Measurements from ENCODE around the gene NDOR1. TPM values are rescaled to one million over a fixed set of nuclear protein-coding genes. Genes with fewer than 3 reads are reported as not detected.
A peak's percentile ranks its signal among the peaks of the same experiment; 100 is the strongest.

The NDOR1 gene
- polyA plus RNA-seq, 4 donors: 9.2 to 15.3 (median 12.1) TPM

GRCh38 chr9:137243626-137244485, 38.4 kb downstream of the NDOR1 start:
- Histone ChIP-seq H3K36me3 (ENCODE audit: control insufficient read depth in 3 of 3, insufficient read depth in 2 of 3, low read depth in 1 of 3, low read length in 3 of 3) (peaks cover 4 to 30% (median 9%) of the 10 kb centered on the region in 3 donors), H3K4me3 (ENCODE audit: low read depth in 1 of 3, low read length in 3 of 3) (peak overlapping the region in 1 of 3 donors; percentile 96), H3K9me3 (ENCODE audit: control insufficient read depth in 2 of 2, insufficient read depth in 1 of 2, low read depth in 1 of 2, low read length in 1 of 2) (no peaks in the 10 kb centered on the region), H3K27me3 (ENCODE audit: control insufficient read depth in 3 of 3, insufficient read depth in 3 of 3, low read length in 3 of 3) (no peaks in the 10 kb centered on the region), H3K27ac (ENCODE audit: low read depth in 1 of 3, low read length in 2 of 3) (peak overlapping the region in 1 of 3 donors; percentile 5), H3K4me1 (ENCODE audit: control insufficient read depth in 3 of 3, insufficient read depth in 2 of 3, low read depth in 1 of 3, low read length in 2 of 3) (peaks cover 0 to 36% (median 4%) of the 10 kb centered on the region in 3 donors)
- WGBS, 3 donors: 47 to 62% (median 57%) methylated on average over 15 of the region's 15 CpGs
- DNase-seq: peak in 1 of 2 donors; percentile 27
- no peak for FAIRE-seq

GRCh38 chr9:137244486-137245449, 39.3 kb downstream of the NDOR1 start:
- Histone ChIP-seq H3K36me3 (ENCODE audit: control insufficient read depth in 3 of 3, insufficient read depth in 2 of 3, low read depth in 1 of 3, low read length in 3 of 3) (peaks cover 4 to 27% (median 9%) of the 10 kb centered on the region in 3 donors), H3K27ac (ENCODE audit: low read depth in 1 of 3, low read length in 2 of 3) (no peak overlapping the region), H3K4me3 (ENCODE audit: low read depth in 1 of 3, low read length in 3 of 3) (no peak overlapping the region), H3K4me1 (ENCODE audit: control insufficient read depth in 3 of 3, insufficient read depth in 2 of 3, low read depth in 1 of 3, low read length in 2 of 3) (peaks cover 0 to 31% (median 4%) of the 10 kb centered on the region in 3 donors), H3K9me3 (ENCODE audit: control insufficient read depth in 2 of 2, insufficient read depth in 1 of 2, low read depth in 1 of 2, low read length in 1 of 2) (no peaks in the 10 kb centered on the region), H3K27me3 (ENCODE audit: control insufficient read depth in 3 of 3, insufficient read depth in 3 of 3, low read length in 3 of 3) (no peaks in the 10 kb centered on the region)
- FAIRE-seq (no peak), DNase-seq (no peak)
- WGBS, 3 donors: 72 to 82% (median 78%) methylated on average over 35 to 36 of the region's 36 CpGs

- H3K9me3 ChIP-seq (ENCODE audit: control insufficient read depth in 2 of 2, insufficient read depth in 1 of 2, low read depth in 1 of 2, low read length in 1 of 2): no peaks in the 10 kb centered on the region
- H3K4me3 ChIP-seq (ENCODE audit: low read depth in 1 of 3, low read length in 3 of 3): no peak overlapping the region
- DNase-seq (no peak), FAIRE-seq (no peak)
- 84 to 90% (median 90%) methylated on average over 20 to 25 of the region's 25 CpGs for WGBS, 3 donors
- peaks cover 0 to 28% (median 4%) of the 10 kb centered on the region in 3 donors for H3K4me1 ChIP-seq (ENCODE audit: control insufficient read depth in 3 of 3, insufficient read depth in 2 of 3, low read depth in 1 of 3, low read length in 2 of 3)
- peaks cover 4 to 27% (median 9%) of the 10 kb centered on the region in 3 donors for H3K36me3 ChIP-seq (ENCODE audit: control insufficient read depth in 3 of 3, insufficient read depth in 2 of 3, low read depth in 1 of 3, low read length in 3 of 3)
- H3K27ac ChIP-seq (ENCODE audit: low read depth in 1 of 3, low read length in 2 of 3): no peak overlapping the region
- H3K27me3 ChIP-seq (ENCODE audit: control insufficient read depth in 3 of 3, insufficient read depth in 3 of 3, low read length in 3 of 3): no peaks in the 10 kb centered on the region
These were observed 40.2 kb downstream of the NDOR1 start for GRCh38 chr9:137245450-137246421.

- WGBS, 3 donors: 71 to 79% (median 73%) methylated on average over 20 of the region's 20 CpGs
- H3K9me3 ChIP-seq (ENCODE audit: control insufficient read depth in 2 of 2, insufficient read depth in 1 of 2, low read depth in 1 of 2, low read length in 1 of 2): no peaks in the 10 kb centered on the region
- peaks cover 0 to 32% (median 4%) of the 10 kb centered on the region in 3 donors for H3K4me1 ChIP-seq (ENCODE audit: control insufficient read depth in 3 of 3, insufficient read depth in 2 of 3, low read depth in 1 of 3, low read length in 2 of 3)
- no peak for FAIRE-seq
- no peak overlapping the region for H3K27ac ChIP-seq (ENCODE audit: low read depth in 1 of 3, low read length in 2 of 3)
- H3K27me3 ChIP-seq (ENCODE audit: control insufficient read depth in 3 of 3, insufficient read depth in 3 of 3, low read length in 3 of 3): no peaks in the 10 kb centered on the region
- peaks cover 3 to 20% (median 6%) of the 10 kb centered on the region in 3 donors for H3K36me3 ChIP-seq (ENCODE audit: control insufficient read depth in 3 of 3, insufficient read depth in 2 of 3, low read depth in 1 of 3, low read length in 3 of 3)
- DNase-seq: no peak
- no peak overlapping the region for H3K4me3 ChIP-seq (ENCODE audit: low read depth in 1 of 3, low read length in 3 of 3)
These were observed 41.8 kb downstream of the NDOR1 start for GRCh38 chr9:137247135-137247915.

- no peak for FAIRE-seq
- H3K27ac ChIP-seq (ENCODE audit: low read depth in 1 of 3, low read length in 2 of 3): no peak overlapping the region
- H3K27me3 ChIP-seq (ENCODE audit: control insufficient read depth in 3 of 3, insufficient read depth in 3 of 3, low read length in 3 of 3): no peaks in the 10 kb centered on the region
- H3K4me3 ChIP-seq (ENCODE audit: low read depth in 1 of 3, low read length in 3 of 3): no peak overlapping the region
- no peaks in the 10 kb centered on the region for H3K9me3 ChIP-seq (ENCODE audit: control insufficient read depth in 2 of 2, insufficient read depth in 1 of 2, low read depth in 1 of 2, low read length in 1 of 2)
- H3K36me3 ChIP-seq (ENCODE audit: control insufficient read depth in 3 of 3, insufficient read depth in 2 of 3, low read depth in 1 of 3, low read length in 3 of 3): peaks cover 2 to 15% (median 2%) of the 10 kb centered on the region in 3 donors
- peaks cover 0 to 32% (median 1%) of the 10 kb centered on the region in 3 donors for H3K4me1 ChIP-seq (ENCODE audit: control insufficient read depth in 3 of 3, insufficient read depth in 2 of 3, low read depth in 1 of 3, low read length in 2 of 3)
- 79 to 86% (median 85%) methylated on average over 6 of the region's 6 CpGs for WGBS, 3 donors
- DNase-seq: no peak
These were observed 42.3 kb downstream of the NDOR1 start for GRCh38 chr9:137247916-137248175.

- FAIRE-seq: no peak
- Histone ChIP-seq H3K27ac (ENCODE audit: low read depth in 1 of 3, low read length in 2 of 3) (no peak overlapping the region), H3K9me3 (ENCODE audit: control insufficient read depth in 2 of 2, insufficient read depth in 1 of 2, low read depth in 1 of 2, low read length in 1 of 2) (no peaks in the 10 kb centered on the region), H3K27me3 (ENCODE audit: control insufficient read depth in 3 of 3, insufficient read depth in 3 of 3, low read length in 3 of 3) (no peaks in the 10 kb centered on the region), H3K36me3 (ENCODE audit: control insufficient read depth in 3 of 3, insufficient read depth in 2 of 3, low read depth in 1 of 3, low read length in 3 of 3) (no peaks in the 10 kb centered on the region), H3K4me3 (ENCODE audit: low read depth in 1 of 3, low read length in 3 of 3) (no peak overlapping the region), H3K4me1 (ENCODE audit: control insufficient read depth in 3 of 3, insufficient read depth in 2 of 3, low read depth in 1 of 3, low read length in 2 of 3) (peaks cover 0 to 24% (median 3%) of the 10 kb centered on the region in 3 donors)
- WGBS, 3 donors: 47 to 61% (median 54%) methylated on average over 14 to 18 of the region's 18 CpGs
- no peak for DNase-seq
These were observed 45.1 kb downstream of the NDOR1 start for GRCh38 chr9:137250329-137251193.

- no peak within 1 kb of the TSS for H3K27ac ChIP-seq (ENCODE audit: low read depth in 1 of 3, low read length in 2 of 3)
- peaks cover 3 to 26% (median 4%) of the 10 kb centered on the region in 3 donors for H3K4me1 ChIP-seq (ENCODE audit: control insufficient read depth in 3 of 3, insufficient read depth in 2 of 3, low read depth in 1 of 3, low read length in 2 of 3)
- DNase-seq (no peak), FAIRE-seq (no peak)
- H3K36me3 ChIP-seq (ENCODE audit: control insufficient read depth in 3 of 3, insufficient read depth in 2 of 3, low read depth in 1 of 3, low read length in 3 of 3): peaks cover 0 to 2% (median 0%) of the 10 kb centered on the region in 3 donors
- H3K27me3 ChIP-seq (ENCODE audit: control insufficient read depth in 3 of 3, insufficient read depth in 3 of 3, low read length in 3 of 3): no peaks in the 10 kb centered on the region
- 65 to 78% (median 68%) methylated on average over 2 to 4 of the region's 4 CpGs for WGBS, 3 donors
- no peaks in the 10 kb centered on the region for H3K9me3 ChIP-seq (ENCODE audit: control insufficient read depth in 2 of 2, insufficient read depth in 1 of 2, low read depth in 1 of 2, low read length in 1 of 2)
- no peak within 1 kb of the TSS for H3K4me3 ChIP-seq (ENCODE audit: low read depth in 1 of 3, low read length in 3 of 3)
These were observed 45.6 kb downstream of the NDOR1 start, which contains the start of gene STPG3 for GRCh38 chr9:137251194-137251461. Gene STPG3 (plus strand): TSS chr9:137251286. CDS start chr9:137251287, 1 bp downstream.
